D721Med (cell line): ENCODE results near the gene BPIFB6.

ENCODE experiments used
- DNase-seq: peaks from one replicate; pipeline ENCODE4 v3.0.0; 2011; ENCODE audit warnings: low spot score; ENCODE audit not compliant: insufficient read length
- FAIRE-seq: peaks from 2 replicates; lab custom pipeline; 2011; peaks lifted over from hg19 to GRCh38; lab: Jason Lieb, UNC
- TF ChIP-seq, protein P1 (sequence below): IDR thresholded peaks from 2 replicates; pipeline ENCODE4 v1.5.1; 2012; ENCODE audit warnings: mild to moderate bottlenecking, control low read depth; ENCODE audit not compliant: insufficient read depth; ENCODE audit errors: missing control alignments

The BPIFB6 gene

DNA sequence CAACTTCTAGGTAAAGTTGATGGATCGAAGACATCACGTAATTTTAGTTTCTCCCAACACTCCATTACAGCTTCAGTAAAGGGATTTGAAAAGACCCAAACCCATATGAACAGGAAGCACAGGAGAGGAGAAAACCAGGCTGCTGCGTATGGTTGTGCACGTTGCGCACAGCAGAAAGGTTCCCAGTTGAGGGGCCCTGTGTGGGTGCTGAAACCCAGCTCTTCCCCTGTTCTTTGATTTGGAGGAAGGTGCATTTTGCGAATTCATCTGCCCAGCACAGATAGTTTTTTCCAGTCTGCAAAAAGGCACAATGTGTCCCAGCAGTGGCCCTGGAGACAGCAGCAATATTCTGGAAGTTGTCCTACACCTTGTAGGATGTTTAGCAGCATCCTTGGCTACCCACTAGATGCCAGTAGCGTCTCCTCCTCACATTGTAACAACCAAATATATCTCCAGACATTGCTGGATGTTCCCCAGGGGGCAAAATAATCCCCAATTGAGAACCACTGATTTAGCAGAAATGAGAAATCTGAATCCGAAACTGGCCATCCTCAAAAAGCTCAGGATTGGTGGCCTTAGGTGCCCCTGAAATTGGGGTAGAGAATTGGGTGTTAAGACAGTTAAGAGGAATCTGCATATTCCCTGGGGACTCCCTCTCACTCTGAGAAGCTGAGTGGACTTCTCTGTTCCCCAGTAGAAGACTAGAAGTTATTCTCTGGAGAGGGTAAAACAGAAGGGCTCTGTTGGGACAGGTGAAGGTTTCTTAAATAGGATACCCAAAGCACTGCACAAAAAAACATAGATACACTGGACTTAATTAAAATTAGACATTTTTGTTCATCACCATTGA is 39.4 kb upstream of the BPIFB6 start:
- FAIRE-seq (no peak), DNase-seq (no peak)
- TF ChIP-seq, protein P1, sequence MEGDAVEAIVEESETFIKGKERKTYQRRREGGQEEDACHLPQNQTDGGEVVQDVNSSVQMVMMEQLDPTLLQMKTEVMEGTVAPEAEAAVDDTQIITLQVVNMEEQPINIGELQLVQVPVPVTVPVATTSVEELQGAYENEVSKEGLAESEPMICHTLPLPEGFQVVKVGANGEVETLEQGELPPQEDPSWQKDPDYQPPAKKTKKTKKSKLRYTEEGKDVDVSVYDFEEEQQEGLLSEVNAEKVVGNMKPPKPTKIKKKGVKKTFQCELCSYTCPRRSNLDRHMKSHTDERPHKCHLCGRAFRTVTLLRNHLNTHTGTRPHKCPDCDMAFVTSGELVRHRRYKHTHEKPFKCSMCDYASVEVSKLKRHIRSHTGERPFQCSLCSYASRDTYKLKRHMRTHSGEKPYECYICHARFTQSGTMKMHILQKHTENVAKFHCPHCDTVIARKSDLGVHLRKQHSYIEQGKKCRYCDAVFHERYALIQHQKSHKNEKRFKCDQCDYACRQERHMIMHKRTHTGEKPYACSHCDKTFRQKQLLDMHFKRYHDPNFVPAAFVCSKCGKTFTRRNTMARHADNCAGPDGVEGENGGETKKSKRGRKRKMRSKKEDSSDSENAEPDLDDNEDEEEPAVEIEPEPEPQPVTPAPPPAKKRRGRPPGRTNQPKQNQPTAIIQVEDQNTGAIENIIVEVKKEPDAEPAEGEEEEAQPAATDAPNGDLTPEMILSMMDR = no peak

DNA sequence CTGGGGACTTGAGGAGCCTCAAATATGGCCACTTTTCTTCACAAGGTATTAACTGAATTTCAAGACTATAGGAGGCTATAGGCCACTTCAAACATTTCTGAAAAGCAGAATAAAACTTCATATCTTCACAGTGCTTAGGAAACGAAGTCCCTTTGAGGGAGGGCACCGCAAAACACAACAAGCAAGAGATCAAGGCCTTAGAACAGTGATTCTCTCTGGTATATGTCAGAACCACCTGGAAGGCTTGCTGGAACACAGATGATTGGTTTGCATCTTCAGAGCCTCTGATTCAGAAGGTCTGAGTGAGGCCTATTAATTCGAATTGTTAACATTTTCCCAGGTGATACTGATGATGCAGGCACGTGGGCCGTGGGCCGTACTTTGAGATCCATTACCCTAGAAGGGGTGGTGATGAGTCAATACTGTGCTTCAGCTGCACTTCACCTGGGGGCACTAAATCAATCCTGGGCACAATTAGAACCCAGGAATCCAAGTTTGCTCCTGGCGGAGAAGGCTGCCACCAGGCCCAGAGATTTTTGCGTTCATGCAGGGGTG is 37.9 kb upstream of the BPIFB6 start:
- TF ChIP-seq, protein P1 = no peak
- DNase-seq (no peak), FAIRE-seq (no peak)

DNA sequence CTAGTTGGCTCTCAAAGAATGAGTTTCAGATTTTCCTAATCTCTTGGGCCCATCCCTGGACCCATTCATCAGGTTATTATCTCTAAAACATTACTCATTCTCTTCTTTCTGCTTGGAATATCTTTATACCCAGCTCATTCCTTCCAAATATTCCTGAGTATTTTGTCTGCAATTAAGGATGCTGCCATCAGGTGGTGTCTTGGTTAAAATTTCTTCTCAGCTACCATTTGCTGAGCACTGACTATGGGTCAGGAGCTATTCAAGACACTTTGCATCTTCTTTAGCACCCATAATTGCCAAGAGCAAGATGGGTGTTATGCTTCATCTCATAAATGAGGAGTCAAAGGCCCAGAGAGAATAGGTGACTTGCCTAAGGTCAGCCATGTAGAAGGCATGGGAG is 35.6 kb upstream of the BPIFB6 start:
- FAIRE-seq (no peak), DNase-seq (no peak)
- TF ChIP-seq, protein P1 = no peak

DNA sequence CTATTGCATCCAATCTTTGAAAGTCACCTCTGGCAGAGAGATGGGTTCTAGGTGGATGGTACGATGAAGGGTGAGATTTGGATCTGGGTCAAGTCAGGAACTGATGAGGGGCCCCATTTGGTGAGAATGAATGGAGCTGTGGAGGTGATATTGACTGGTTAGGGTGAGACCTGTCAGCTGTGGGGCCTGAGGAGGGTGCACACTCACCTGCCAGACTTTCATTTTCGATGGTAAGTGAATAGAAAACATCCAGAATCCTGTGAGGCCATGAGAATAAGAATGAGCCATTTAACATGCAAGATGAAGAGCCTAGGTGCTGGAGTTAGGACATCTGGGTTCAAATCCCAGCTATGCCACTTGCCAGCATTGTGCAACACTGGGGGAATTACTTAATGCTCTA is 34.0 kb upstream of the BPIFB6 start:
- no peak for FAIRE-seq
- DNase-seq = no peak
- TF ChIP-seq, protein P1 = no peak

DNA sequence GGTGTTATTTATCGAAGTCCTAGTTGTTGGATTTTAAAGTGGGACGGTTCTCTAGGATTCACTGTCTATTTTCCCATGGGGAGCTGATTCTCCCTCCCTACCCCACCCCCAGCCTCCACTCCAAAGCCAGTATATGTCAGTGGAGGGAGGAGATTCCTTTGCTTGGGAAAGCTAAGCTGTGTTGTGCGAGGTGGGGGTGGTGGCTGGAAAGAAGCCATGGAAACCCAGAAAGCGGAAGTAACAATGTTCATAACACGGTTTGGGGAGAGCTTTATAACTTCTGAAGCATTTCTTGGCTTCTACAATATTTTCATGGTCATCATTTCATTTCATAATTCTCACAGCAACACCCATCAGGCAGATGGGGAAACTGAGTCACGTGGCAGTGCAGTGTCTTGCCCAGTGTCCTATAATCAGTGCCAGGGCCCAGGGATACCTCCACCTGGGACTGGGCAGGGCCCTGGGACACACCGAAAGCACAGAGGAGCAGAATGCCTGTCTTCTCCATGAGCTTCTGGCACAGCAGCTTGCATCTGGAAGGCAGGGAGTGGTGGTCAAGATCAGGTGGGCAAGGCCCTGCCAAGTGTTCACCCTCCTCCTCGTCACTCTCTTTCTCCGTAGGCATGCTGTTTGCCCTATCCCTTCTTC is 31.7 kb upstream of the BPIFB6 start:
- TF ChIP-seq, protein P1 = no peak
- DNase-seq (no peak), FAIRE-seq (no peak)

DNA sequence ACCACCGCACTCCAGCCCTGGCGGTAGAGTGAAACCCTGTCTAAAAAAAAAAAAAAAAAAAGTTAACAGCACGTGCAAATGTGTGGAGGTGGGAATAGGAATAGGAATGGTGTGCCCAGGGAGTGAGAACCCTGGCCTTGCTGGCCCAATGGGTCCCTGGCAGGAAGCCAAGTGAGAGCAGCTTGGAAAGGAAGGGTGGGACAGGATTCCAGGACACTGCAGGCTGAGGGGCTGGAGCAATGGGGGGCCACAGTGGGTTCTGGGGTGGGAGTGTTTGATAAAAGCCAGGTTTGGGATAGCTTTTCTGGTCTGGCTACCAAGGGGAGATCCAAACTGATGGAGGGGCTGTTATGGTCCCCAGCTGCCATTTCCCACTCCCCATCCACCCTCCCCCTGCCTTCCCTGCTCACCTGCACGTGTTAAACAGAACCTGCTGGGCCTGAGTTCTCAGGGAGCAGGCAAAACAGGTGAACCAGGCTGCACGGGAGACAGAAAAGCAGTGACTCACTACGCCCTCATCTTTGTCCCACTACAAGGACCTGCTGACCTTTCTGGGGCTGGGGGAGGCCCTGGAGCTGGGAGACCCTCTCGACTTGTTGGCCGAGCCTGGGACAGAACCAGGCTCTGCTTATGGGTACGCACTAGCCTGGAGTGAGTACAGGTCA is 30.5 kb upstream of the BPIFB6 start:
- no peak for DNase-seq
- TF ChIP-seq, protein P1 = no peak
- FAIRE-seq = no peak
